ENCODE data around the gene ISLR2.

The ISLR2 gene

DNA sequence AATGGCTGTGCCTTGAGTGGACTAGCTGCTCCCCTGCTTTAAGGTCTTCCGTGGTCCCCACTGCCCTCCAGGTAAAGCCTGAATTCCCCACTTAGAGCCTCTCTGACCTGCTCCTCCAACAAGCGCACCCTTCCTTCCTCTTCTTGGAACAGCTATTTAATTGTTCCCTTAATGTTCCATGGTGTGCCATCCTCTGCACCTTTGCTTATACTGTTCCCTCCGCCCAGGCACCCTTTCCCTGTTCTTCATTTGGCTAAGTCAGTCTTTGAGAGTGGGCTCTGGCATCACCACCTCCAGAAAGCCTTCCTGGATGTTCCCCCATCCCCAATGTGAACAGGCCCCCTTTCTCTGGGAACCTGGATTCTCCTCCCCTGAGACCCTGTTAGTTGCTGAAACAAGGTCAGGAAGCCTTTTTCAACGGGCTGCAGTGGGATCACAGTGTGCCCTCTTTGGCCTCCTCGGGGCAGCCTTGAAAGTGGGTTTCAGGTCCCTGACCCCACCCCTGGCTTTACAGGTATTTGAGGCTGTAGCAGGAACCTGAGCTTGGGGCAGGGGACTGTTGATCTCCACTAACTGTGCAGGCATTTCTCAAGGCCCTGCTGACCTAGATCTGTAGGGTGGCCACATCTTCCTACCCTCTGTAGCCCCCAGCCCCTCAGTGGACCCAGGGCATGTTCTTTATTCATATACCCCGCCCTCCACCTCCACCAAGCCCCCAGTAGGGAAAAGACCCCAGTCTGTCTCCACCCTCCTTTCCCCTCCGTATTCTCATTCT is 48.1 kb downstream of the ISLR2 start:
- no peak for DNase-seq (ENCODE audit: low read depth)

DNA sequence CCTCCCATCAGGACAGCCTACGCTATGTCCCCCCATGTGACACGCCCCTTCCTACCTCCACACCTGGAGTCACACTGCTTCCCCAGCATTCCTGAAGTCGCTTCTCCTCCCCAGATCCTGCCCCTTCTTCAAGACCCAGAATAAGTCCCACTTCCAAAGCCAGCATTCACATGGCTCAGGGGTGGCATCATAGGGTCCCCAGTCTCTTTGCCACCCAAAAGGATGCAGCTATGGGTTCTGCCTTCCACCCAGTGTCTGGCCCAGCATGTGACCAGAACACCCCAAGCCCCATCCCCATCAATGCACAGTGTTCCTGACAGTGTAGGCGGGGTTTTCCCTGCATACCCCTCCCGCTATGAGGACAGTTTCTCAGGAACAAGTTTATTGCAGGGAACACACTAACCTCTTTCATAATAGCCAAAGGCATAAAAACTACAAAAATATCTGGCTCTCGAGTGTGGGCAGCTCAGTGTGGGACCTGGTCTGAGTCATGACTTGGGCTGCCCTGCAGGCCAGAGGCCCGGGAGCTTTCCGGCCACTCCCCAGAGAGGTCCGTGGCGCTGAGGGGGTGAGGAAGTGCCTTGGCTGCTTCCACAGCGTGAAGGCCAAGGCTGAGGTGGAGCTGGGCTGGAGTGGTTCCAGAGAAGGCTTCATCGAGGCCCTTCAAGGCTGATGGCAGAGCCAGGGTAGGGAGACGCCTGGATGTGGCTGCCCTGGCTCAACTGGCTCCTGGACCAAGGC is 48.9 kb downstream of the ISLR2 start:
- DNase-seq (ENCODE audit: low read depth), result no peak

DNA sequence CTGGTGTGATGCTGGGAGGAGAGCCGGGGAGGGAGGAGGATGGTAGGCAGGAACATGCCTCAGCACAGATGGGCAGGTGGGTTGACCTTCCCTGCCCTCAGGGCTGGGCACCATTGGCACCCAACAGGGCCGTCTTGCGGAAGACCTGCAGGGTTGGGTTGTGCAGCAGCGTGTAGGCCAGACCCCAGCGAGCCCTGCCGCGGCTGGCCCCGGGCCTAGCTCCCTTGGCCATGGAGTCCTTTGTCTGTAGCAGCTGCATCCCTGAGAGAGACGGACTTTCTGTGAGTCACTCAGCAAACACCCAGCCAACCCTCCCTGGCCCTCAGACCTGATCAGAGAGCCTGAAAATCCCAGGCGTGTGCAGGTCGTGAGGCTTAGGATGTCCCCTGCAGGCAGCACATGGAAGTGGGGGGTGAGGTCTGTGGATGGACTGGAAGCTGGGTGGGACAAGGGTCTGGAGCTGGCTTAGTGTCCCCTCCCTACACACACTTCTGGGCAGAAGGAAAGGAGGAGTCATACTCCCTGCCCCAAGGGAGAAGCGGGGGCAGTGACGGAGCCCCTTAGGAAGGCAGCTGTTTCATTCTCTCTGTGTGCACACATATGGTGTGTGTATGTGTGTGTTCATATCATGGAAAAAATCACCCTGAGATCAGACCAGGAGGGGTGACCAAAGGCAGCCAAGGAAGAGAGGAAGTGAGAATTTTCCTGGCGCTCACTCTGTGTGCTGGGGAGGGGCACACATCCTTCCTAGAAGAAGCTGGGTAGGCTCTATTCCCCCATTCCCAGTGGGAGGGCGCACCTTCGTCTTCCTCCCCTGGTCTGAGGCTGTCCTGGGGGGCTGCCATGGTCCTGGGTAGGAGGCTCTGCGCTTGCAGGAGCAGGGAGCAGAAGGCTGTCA is 49.8 kb downstream of the ISLR2 start:
- no peak for DNase-seq (ENCODE audit: low read depth)

DNA sequence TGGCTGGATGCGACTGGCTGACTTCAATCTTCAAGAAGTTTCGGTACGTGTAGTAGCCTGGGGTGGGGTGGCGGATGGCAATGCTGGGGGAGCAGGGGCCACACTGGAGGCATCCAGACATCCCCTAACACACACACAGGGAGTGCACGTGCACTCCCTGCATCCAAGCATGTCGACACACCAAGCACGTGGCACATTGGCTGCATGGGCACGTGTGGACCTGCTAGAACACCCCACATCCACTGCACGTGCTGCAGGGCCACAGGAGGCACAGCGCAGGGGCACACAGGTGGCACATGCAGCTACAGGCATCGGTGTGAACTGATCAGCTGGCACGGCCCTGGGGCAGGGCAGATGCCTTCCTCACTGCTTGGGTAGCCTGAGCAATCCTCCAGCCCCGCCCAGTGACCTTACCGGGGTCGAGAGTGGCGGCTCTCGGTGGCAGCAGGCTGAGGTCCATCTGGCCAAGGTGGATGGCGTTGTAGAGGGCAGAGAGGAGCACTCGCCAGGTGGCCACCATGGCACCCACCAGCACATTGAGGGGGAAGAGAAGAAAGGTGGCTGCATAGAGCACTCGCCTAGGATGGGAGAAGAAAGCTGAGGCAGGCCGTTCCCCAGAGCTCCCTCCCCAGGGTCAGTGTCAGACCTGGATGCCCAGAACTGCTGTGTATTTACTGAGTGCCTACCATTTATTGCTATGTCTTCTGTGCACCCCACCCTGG is 50.7 kb downstream of the ISLR2 start:
- DNase-seq (ENCODE audit: low read depth), result no peak

DNA sequence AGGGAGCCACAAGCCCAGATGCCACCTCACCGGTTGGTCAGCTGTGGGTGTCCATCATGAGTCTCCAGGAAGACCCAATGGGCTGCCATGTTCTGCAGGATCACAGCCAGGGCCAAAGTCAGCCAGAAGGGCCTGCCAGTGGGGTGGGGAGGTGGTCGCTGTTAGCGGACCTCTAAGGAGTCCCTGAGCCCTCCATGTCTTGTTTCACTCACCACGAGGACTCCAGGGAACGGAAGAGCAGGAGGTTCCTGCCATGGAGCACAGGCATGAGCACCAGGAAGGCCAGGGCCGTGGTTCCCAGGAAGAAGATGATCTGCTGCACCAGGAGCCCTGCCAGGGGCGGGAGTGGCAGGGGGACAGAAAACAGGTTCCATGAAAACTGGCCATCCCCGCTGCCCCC is 51.7 kb downstream of the ISLR2 start:
- DNase-seq (ENCODE audit: low read depth), result no peak

DNA sequence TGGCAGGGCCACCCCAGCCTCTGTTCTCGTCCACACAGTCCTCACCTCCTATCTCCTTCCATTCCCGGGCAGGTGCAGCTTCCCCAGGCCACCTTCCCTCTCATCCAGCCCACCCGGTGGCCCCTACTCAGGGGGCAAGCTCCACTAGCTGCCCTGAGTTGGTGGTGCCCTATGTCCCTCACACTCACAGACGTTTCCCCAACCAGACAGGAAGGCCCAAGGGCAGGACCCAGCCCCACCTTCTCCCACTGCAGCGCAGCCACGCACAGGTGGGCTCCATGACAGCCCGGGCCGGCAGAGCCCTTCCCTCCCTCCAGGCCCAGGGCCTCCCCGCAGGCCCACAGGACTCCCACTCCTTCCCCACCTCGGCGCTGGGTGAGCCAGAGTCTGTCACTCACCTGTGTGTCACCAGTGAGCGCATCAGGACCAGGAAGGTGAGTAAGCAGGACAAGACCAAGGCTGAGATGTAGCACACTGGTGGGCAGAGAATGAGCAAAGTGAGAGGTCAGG is 54.3 kb downstream of the ISLR2 start:
- no peak for DNase-seq (ENCODE audit: low read depth)

DNA sequence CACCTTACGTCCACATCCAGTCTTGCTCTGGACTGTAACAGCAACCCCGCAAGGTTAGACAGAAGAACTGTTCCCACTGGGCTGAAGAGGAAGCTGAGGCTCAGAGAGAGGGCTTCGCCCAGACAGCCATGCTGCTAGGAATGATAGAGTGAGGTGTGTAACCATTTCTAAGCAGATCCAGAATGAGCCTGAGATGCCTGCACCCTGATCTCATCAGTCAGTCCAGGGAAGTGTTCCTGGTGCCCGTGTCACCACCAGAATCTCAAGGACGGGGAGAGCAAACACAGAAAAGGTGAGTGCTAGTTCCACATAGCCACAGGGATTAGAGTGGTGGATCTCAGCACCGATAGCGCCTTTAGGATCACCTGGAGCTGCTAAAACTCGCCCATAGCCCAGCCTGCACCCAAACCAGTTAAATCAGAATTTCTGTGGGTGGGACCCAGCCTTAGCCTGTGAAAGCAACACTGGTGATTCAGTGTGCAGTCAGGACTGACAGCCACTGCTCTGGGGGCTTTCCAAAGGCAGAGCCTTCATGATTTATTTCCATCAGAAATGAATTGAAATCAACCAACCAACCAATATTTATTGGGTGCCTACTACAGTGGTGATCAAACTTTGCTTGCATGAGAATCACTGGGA is 55.4 kb downstream of the ISLR2 start:
- no peak for DNase-seq (ENCODE audit: low read depth)

Measured in activated gamma-delta T cell treated with anti-CD3 and anti-CD28 coated beads, Interleukin-2, amount 50 U/mL, for 16 hours (primary cell).